Body of pancreas (tissue), 4 donors: ENCODE results near the gene DGKQ.

Experiments
- POLR2A ChIP-seq, 3 donors: fragments of 450-650 bp; IDR thresholded peaks; one replicate each; pipeline ENCODE4 v1.6.1; 2016; ENCODE audit warnings: antibody characterized with exemption in 3 of 3, mild to moderate bottlenecking in 2 of 3
- TF ChIP-seq, protein P1 (sequence below), 7 experiments: fragments of 450-650 bp in 4 of 7; fragments of 200-600 bp in 3 of 7; sonication (generic) in 3 of 7; IDR thresholded peaks; one replicate each; pipeline ENCODE4 v1.5.1; 2016 to 2019; ENCODE audit warnings: antibody characterized with exemption in 7 of 7

DNA sequence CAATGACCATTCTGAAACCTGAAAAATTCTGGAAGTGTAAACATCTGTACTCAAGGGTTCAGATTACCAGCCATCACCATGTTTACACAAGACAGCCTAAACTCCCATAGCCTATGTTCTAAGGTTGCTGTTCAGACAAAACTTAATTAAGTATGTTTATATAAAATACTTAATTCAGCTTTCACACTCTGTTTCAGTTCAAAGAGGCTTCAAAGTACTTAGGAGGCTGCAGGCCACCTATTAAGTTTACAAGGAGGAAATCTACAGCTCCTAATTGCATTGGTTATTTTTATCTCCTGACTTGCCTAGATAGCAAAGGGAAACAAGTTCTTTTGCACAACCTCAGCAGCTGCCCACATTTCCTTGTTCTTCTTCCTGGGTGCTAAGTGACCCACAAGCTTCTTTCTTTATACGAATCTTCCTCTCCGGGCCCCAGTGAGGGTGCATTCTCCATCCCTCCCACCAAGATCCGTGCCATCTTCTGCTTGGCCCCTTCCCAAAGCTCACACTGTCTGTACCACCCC lies 43.3 kb downstream of the DGKQ start:
- TF ChIP-seq, protein P1, sequence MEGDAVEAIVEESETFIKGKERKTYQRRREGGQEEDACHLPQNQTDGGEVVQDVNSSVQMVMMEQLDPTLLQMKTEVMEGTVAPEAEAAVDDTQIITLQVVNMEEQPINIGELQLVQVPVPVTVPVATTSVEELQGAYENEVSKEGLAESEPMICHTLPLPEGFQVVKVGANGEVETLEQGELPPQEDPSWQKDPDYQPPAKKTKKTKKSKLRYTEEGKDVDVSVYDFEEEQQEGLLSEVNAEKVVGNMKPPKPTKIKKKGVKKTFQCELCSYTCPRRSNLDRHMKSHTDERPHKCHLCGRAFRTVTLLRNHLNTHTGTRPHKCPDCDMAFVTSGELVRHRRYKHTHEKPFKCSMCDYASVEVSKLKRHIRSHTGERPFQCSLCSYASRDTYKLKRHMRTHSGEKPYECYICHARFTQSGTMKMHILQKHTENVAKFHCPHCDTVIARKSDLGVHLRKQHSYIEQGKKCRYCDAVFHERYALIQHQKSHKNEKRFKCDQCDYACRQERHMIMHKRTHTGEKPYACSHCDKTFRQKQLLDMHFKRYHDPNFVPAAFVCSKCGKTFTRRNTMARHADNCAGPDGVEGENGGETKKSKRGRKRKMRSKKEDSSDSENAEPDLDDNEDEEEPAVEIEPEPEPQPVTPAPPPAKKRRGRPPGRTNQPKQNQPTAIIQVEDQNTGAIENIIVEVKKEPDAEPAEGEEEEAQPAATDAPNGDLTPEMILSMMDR (IDR thresholded peaks at IDR 0.05): no peak
- peak in 1 of 3 donors; percentile 23 for TF ChIP-seq POLR2A (IDR thresholded peaks at IDR 0.05)
